ENCODE results near the gene DNAJC16. TPM values are rescaled to one million over a fixed set of nuclear protein-coding genes. Genes with fewer than 3 reads are reported as not detected.
A peak's percentile ranks its signal among the peaks of the same experiment; 100 is the strongest.

Gene DNAJC16
- total and polyA plus RNA-seq, 9 of the 15 experiments (the other 6 are each of a cell fraction or from before 2014, with no cell fraction given): 6.9 to 16.8 (median 12.8) TPM

GRCh38 chr1:15526490-15527339, at the start of gene DNAJC16 (continued):
- TF ChIP-seq MAZ (CRISPR knock-in tag; conservative IDR thresholded peaks at IDR 0.05 in 1 of 2, IDR thresholded peaks at IDR 0.05 in 1 of 2) (peak; percentile 98 to 99), ELF2 (CRISPR knock-in tag; IDR thresholded peaks at IDR 0.05) (0 out of 2 replicates have a peak, but pooled peaks have one; percentile 45), SRSF7 (optimal IDR thresholded peaks at IDR 0.05; ENCODE audit: low read depth, low read length) (no peak), ZFP91 (CRISPR knock-in tag; IDR thresholded peaks at IDR 0.05) (peak; percentile 99), HSF4 (CRISPR knock-in tag; IDR thresholded peaks at IDR 0.05; ENCODE audit: borderline replicate concordance) (no peak), MNT (conservative IDR thresholded peaks at IDR 0.05) (peak; percentile 94 to 98), CHD2 (IDR thresholded peaks at IDR 0.05; ENCODE audit: low read depth, low read length) (peak; percentile 20; the same call in 1 of the 2 replicates), USF2 (CRISPR knock-in tag; IDR thresholded peaks at IDR 0.05) (peak; percentile 100), ZBTB33 (CRISPR knock-in tag; IDR thresholded peaks at IDR 0.05) (peak; percentile 55; the same call in 1 of the 2 replicates), MAX (CRISPR knock-in tag; IDR thresholded peaks at IDR 0.05) (peak; percentile 96), ZMIZ1 (IDR thresholded peaks at IDR 0.05; ENCODE audit: low read depth in 2 of 2, low read length in 2 of 2) (peak in 1 of 2 experiments; percentile 16; a peak in 1 of 4 replicates), ZBTB1 (CRISPR knock-in tag; IDR thresholded peaks at IDR 0.05; ENCODE audit: borderline replicate concordance, low read depth) (no peak), CCNT2 (IDR thresholded peaks at IDR 0.05; ENCODE audit: borderline replicate concordance, extremely low read depth, insufficient read length, low read depth, low read length) (peak; percentile 47)

Measured in K562 (cell line).